ENCODE data around the gene GIGYF2. TPM values are rescaled to one million over a fixed set of nuclear protein-coding genes. Genes with fewer than 3 reads are reported as not detected.

Gene GIGYF2
- total and polyA plus RNA-seq, 2 of the 13 experiments (the other 11 are each of a cell fraction or from before 2014, with no cell fraction given): 44.9 to 73.5 TPM

DNA sequence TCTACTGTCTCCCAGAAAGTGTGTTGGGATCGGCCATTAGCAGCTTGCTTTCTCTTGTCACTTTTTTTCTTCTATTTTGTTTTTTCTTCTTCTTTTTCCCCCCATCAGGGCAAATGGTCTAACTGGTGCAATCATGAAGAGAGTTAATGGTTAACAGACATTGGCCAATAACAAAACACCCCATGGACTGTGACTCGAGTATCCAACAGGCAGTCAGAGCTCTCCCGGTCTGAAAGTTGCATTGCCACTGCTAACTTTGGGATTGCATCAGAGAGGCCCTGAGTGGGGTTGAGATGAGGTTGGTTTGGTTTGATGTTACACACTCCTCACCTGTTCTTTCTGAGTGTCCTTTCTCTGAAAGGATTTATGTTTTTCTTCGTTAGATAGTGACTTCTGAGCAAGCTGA is 160.0 kb downstream of the GIGYF2 start (continued):
- TF ChIP-seq MIXL1 (CRISPR knock-in tag; IDR thresholded peaks at IDR 0.05) (peak; percentile 82; the same call in 1 of the 2 replicates), ELF3 (CRISPR knock-in tag; IDR thresholded peaks at IDR 0.05) (peak; percentile 79), ZSCAN20 (CRISPR knock-in tag; IDR thresholded peaks at IDR 0.05; ENCODE audit: borderline replicate concordance) (no peak), TEAD3 (CRISPR knock-in tag; optimal IDR thresholded peaks at IDR 0.05; ENCODE audit: borderline replicate concordance) (peak; percentile 91), SMAD9 (CRISPR knock-in tag; IDR thresholded peaks at IDR 0.05) (no peak), ZNF121 (CRISPR knock-in tag; IDR thresholded peaks at IDR 0.05) (no peak), TAF15 (IDR thresholded peaks at IDR 0.05; ENCODE audit: low read depth, low read length, poor library complexity, severe bottlenecking) (no peak), ZNF329 (CRISPR knock-in tag; IDR thresholded peaks at IDR 0.05; ENCODE audit: low read depth) (peak; percentile 59; the same call in 1 of the 2 replicates), HOXA7 (CRISPR knock-in tag; IDR thresholded peaks at IDR 0.05) (no peak), ZNF138 (CRISPR knock-in tag; IDR thresholded peaks at IDR 0.05; ENCODE audit: low read depth) (no peak)
- TF ChIP-seq, protein P1, sequence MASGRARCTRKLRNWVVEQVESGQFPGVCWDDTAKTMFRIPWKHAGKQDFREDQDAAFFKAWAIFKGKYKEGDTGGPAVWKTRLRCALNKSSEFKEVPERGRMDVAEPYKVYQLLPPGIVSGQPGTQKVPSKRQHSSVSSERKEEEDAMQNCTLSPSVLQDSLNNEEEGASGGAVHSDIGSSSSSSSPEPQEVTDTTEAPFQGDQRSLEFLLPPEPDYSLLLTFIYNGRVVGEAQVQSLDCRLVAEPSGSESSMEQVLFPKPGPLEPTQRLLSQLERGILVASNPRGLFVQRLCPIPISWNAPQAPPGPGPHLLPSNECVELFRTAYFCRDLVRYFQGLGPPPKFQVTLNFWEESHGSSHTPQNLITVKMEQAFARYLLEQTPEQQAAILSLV (CRISPR knock-in tag; IDR thresholded peaks at IDR 0.05; ENCODE audit: borderline replicate concordance): no peak
- TF ChIP-seq, protein P2, sequence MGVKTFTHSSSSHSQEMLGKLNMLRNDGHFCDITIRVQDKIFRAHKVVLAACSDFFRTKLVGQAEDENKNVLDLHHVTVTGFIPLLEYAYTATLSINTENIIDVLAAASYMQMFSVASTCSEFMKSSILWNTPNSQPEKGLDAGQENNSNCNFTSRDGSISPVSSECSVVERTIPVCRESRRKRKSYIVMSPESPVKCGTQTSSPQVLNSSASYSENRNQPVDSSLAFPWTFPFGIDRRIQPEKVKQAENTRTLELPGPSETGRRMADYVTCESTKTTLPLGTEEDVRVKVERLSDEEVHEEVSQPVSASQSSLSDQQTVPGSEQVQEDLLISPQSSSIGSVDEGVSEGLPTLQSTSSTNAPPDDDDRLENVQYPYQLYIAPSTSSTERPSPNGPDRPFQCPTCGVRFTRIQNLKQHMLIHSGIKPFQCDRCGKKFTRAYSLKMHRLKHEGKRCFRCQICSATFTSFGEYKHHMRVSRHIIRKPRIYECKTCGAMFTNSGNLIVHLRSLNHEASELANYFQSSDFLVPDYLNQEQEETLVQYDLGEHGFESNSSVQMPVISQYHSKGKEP (CRISPR knock-in tag; IDR thresholded peaks at IDR 0.05): no peak; the same call in 1 of the 2 replicates
- TF ChIP-seq, protein P3, sequence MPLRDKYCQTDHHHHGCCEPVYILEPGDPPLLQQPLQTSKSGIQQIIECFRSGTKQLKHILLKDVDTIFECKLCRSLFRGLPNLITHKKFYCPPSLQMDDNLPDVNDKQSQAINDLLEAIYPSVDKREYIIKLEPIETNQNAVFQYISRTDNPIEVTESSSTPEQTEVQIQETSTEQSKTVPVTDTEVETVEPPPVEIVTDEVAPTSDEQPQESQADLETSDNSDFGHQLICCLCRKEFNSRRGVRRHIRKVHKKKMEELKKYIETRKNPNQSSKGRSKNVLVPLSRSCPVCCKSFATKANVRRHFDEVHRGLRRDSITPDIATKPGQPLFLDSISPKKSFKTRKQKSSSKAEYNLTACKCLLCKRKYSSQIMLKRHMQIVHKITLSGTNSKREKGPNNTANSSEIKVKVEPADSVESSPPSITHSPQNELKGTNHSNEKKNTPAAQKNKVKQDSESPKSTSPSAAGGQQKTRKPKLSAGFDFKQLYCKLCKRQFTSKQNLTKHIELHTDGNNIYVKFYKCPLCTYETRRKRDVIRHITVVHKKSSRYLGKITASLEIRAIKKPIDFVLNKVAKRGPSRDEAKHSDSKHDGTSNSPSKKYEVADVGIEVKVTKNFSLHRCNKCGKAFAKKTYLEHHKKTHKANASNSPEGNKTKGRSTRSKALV (CRISPR knock-in tag; IDR thresholded peaks at IDR 0.05): no peak
- TF ChIP-seq, protein P4, sequence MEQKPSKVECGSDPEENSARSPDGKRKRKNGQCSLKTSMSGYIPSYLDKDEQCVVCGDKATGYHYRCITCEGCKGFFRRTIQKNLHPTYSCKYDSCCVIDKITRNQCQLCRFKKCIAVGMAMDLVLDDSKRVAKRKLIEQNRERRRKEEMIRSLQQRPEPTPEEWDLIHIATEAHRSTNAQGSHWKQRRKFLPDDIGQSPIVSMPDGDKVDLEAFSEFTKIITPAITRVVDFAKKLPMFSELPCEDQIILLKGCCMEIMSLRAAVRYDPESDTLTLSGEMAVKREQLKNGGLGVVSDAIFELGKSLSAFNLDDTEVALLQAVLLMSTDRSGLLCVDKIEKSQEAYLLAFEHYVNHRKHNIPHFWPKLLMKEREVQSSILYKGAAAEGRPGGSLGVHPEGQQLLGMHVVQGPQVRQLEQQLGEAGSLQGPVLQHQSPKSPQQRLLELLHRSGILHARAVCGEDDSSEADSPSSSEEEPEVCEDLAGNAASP (CRISPR knock-in tag; IDR thresholded peaks at IDR 0.05; ENCODE audit: borderline replicate concordance): peak; percentile 94
- TF ChIP-seq, protein P5, sequence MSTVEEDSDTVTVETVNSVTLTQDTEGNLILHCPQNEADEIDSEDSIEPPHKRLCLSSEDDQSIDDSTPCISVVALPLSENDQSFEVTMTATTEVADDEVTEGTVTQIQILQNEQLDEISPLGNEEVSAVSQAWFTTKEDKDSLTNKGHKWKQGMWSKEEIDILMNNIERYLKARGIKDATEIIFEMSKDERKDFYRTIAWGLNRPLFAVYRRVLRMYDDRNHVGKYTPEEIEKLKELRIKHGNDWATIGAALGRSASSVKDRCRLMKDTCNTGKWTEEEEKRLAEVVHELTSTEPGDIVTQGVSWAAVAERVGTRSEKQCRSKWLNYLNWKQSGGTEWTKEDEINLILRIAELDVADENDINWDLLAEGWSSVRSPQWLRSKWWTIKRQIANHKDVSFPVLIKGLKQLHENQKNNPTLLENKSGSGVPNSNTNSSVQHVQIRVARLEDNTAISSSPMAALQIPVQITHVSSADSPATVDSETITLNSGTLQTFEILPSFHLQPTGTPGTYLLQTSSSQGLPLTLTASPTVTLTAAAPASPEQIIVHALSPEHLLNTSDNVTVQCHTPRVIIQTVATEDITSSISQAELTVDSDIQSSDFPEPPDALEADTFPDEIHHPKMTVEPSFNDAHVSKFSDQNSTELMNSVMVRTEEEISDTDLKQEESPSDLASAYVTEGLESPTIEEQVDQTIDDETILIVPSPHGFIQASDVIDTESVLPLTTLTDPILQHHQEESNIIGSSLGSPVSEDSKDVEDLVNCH (CRISPR knock-in tag; IDR thresholded peaks at IDR 0.05): no peak
- TF ChIP-seq, protein P6, sequence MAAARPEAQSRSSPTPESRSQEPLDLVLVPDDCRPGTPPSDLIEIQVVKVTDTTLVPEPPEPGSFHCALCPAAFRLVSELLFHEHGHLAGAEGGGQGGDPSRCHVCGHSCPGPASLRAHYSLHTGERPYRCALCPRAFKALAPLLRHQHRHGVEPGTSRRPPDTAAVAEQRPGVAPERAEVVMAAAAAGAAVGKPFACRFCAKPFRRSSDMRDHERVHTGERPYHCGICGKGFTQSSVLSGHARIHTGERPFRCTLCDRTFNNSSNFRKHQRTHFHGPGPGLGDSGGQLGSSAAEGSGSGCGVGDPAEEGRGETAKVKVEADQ (CRISPR knock-in tag; IDR thresholded peaks at IDR 0.05; ENCODE audit: borderline replicate concordance): no peak
- TF ChIP-seq, protein P7, sequence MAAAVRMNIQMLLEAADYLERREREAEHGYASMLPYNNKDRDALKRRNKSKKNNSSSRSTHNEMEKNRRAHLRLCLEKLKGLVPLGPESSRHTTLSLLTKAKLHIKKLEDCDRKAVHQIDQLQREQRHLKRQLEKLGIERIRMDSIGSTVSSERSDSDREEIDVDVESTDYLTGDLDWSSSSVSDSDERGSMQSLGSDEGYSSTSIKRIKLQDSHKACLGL (CRISPR knock-in tag; IDR thresholded peaks at IDR 0.05): no peak
- TF ChIP-seq, protein P8, sequence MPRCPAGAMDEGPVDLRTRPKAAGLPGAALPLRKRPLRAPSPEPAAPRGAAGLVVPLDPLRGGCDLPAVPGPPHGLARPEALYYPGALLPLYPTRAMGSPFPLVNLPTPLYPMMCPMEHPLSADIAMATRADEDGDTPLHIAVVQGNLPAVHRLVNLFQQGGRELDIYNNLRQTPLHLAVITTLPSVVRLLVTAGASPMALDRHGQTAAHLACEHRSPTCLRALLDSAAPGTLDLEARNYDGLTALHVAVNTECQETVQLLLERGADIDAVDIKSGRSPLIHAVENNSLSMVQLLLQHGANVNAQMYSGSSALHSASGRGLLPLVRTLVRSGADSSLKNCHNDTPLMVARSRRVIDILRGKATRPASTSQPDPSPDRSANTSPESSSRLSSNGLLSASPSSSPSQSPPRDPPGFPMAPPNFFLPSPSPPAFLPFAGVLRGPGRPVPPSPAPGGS (CRISPR knock-in tag; IDR thresholded peaks at IDR 0.05): no peak
